SK-N-SH treated with all-trans-retinoic acid at 6 μM for 48 hours (cell line): ENCODE measurements around the gene CCDC120.

Source experiments
- ATAC-seq: fragments of 200-7000 bp; cut with Tn5 transposase; 3 replicates; pipeline ENCODE4 v1.9.1; 2020; ENCODE audit warnings: mild to moderate bottlenecking, moderate library complexity
- ARNTL ChIP-seq: fragments of 450-650 bp; formaldehyde crosslinking; IDR thresholded peaks from 2 replicates; pipeline ENCODE4 v1.5.0; 2020; ENCODE audit warnings: low read depth, mild to moderate bottlenecking, moderate library complexity, borderline replicate concordance
- BACH2 ChIP-seq: fragments of 250-450 bp; sonication (Bioruptor Pico); IDR thresholded peaks from 2 replicates; pipeline ENCODE4 v1.9.0; 2021; ENCODE audit warnings: mild to moderate bottlenecking, borderline replicate concordance
- CSDC2 ChIP-seq: fragments of 250-450 bp; sonication (Bioruptor Pico); IDR thresholded peaks from 2 replicates; pipeline ENCODE4 v1.5.0; 2020; ENCODE audit warnings: mild to moderate bottlenecking, moderate library complexity
- ESRRG ChIP-seq: fragments of 250-450 bp; sonication (Bioruptor Pico); IDR thresholded peaks from 2 replicates; pipeline ENCODE4 v1.6.1; 2021; ENCODE audit warnings: mild to moderate bottlenecking
- GLIS3 ChIP-seq: fragments of 250-450 bp; sonication (Bioruptor Pico); IDR thresholded peaks from 2 replicates; pipeline ENCODE4 v1.5.0; 2020; ENCODE audit warnings: mild to moderate bottlenecking, moderate library complexity
- ISL1 ChIP-seq: fragments of 250-450 bp; sonication (Bioruptor Pico); IDR thresholded peaks from 2 replicates; pipeline ENCODE4 v2.1.2; 2022; ENCODE audit warnings: mild to moderate bottlenecking, moderate library complexity
- OSR1 ChIP-seq: fragments of 250-450 bp; sonication (Bioruptor Pico); IDR thresholded peaks from 2 replicates; pipeline ENCODE4 v1.8.0; 2022; ENCODE audit warnings: moderate library complexity, mild to moderate bottlenecking, inconsistent platforms
- PPARA ChIP-seq: fragments of 250-450 bp; sonication (Bioruptor Pico); IDR thresholded peaks from 2 replicates; pipeline ENCODE4 v1.5.0; 2020; ENCODE audit warnings: mild to moderate bottlenecking, borderline replicate concordance
- RARB ChIP-seq: fragments of 250-450 bp; sonication (Bioruptor Pico); IDR thresholded peaks from 2 replicates; pipeline ENCODE4 v1.8.0; 2021; ENCODE audit warnings: mild to moderate bottlenecking, moderate library complexity
- SNAI2 ChIP-seq: fragments of 250-450 bp; sonication (Bioruptor Pico); IDR thresholded peaks from 2 replicates; pipeline ENCODE4 v1.5.0; 2020; ENCODE audit warnings: mild to moderate bottlenecking, moderate library complexity
- TCF4 ChIP-seq: fragments of 250-450 bp; sonication (Bioruptor Pico); IDR thresholded peaks from 2 replicates; pipeline ENCODE4 v1.8.0; 2021; ENCODE audit warnings: mild to moderate bottlenecking, moderate library complexity, borderline replicate concordance
- TOX ChIP-seq: fragments of 250-450 bp; sonication (Bioruptor Pico); IDR thresholded peaks from 2 replicates; pipeline ENCODE4 v1.8.0; 2021; ENCODE audit warnings: mild to moderate bottlenecking, moderate library complexity, borderline replicate concordance
- ZC3H10 ChIP-seq: fragments of 250-450 bp; sonication (Bioruptor Pico); IDR thresholded peaks from 2 replicates; pipeline ENCODE4 v1.5.1; 2021; ENCODE audit warnings: mild to moderate bottlenecking, moderate library complexity
- ZFP3 ChIP-seq: fragments of 250-450 bp; sonication (Bioruptor Pico); IDR thresholded peaks from 2 replicates; pipeline ENCODE4 v1.5.0; 2020; ENCODE audit warnings: mild to moderate bottlenecking, moderate library complexity
- ZFP30 ChIP-seq: fragments of 450-650 bp; formaldehyde crosslinking; IDR thresholded peaks from 2 replicates; pipeline ENCODE4 v1.5.0; 2022; ENCODE audit warnings: mild to moderate bottlenecking, moderate library complexity
- ZNF565 ChIP-seq: fragments of 450-650 bp; formaldehyde crosslinking; conservative IDR thresholded peaks from 2 replicates; pipeline ENCODE4 v1.5.0; 2020; ENCODE audit warnings: low read depth, mild to moderate bottlenecking, moderate library complexity
- ZNF70 ChIP-seq: fragments of 450-650 bp; formaldehyde crosslinking; IDR thresholded peaks from 2 replicates; pipeline ENCODE4 v1.5.0; 2020; ENCODE audit warnings: mild to moderate bottlenecking, moderate library complexity
- ZNF8 ChIP-seq: fragments of 450-650 bp; formaldehyde crosslinking; IDR thresholded peaks from 2 replicates; pipeline ENCODE4 v1.5.0; 2020; ENCODE audit warnings: mild to moderate bottlenecking, moderate library complexity
- TF ChIP-seq, protein P1 (sequence below): fragments of 250-450 bp; sonication (Bioruptor Pico); IDR thresholded peaks from 2 replicates; pipeline ENCODE4 v1.5.0; 2020; ENCODE audit warnings: mild to moderate bottlenecking, moderate library complexity
- TF ChIP-seq, protein P2 (sequence below): fragments of 250-450 bp; sonication (Bioruptor Pico); IDR thresholded peaks from 2 replicates; pipeline ENCODE4 v1.5.1; 2021; ENCODE audit warnings: mild to moderate bottlenecking, moderate library complexity
- TF ChIP-seq, protein P3 (sequence below): fragments of 250-450 bp; sonication (Bioruptor Pico); IDR thresholded peaks from 2 replicates; pipeline ENCODE4 v1.8.0; 2021; ENCODE audit warnings: low read depth, mild to moderate bottlenecking, moderate library complexity, borderline replicate concordance
- TF ChIP-seq, protein P4 (sequence below): fragments of 250-450 bp; sonication (Bioruptor Pico); IDR thresholded peaks from 2 replicates; pipeline ENCODE4 v1.8.0; 2020; ENCODE audit warnings: mild to moderate bottlenecking, moderate library complexity, borderline replicate concordance
- TF ChIP-seq, protein P5 (sequence below): fragments of 250-450 bp; sonication (Bioruptor Pico); IDR thresholded peaks from 2 replicates; pipeline ENCODE4 v1.5.1; 2020; ENCODE audit warnings: low read depth, mild to moderate bottlenecking, moderate library complexity

The CCDC120 gene

DNA sequence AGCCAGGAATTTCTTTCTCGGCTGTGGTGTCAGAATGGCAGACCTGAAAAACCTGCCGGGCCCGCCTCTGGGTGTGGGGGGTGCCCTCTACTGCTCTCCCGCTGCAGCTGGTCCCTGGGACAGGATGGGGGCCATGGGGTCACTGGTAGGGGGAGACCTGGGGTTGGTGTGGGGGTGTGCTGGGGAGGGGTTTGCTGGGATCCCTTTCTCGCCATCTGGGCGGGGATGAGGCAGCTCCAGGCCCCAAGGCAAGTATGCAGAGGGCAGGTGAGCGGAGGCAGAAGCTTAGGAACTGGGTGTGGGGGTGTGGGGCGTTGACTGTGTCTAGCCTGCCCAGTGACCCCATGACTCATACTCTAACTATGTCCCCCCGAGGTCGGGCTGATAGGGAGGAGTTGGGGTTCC lies 884 bp downstream of the CCDC120 start (continued):
- TF ChIP-seq, protein P1, sequence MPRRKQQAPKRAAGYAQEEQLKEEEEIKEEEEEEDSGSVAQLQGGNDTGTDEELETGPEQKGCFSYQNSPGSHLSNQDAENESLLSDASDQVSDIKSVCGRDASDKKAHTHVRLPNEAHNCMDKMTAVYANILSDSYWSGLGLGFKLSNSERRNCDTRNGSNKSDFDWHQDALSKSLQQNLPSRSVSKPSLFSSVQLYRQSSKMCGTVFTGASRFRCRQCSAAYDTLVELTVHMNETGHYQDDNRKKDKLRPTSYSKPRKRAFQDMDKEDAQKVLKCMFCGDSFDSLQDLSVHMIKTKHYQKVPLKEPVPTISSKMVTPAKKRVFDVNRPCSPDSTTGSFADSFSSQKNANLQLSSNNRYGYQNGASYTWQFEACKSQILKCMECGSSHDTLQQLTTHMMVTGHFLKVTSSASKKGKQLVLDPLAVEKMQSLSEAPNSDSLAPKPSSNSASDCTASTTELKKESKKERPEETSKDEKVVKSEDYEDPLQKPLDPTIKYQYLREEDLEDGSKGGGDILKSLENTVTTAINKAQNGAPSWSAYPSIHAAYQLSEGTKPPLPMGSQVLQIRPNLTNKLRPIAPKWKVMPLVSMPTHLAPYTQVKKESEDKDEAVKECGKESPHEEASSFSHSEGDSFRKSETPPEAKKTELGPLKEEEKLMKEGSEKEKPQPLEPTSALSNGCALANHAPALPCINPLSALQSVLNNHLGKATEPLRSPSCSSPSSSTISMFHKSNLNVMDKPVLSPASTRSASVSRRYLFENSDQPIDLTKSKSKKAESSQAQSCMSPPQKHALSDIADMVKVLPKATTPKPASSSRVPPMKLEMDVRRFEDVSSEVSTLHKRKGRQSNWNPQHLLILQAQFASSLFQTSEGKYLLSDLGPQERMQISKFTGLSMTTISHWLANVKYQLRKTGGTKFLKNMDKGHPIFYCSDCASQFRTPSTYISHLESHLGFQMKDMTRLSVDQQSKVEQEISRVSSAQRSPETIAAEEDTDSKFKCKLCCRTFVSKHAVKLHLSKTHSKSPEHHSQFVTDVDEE (CRISPR knock-in tag), result no peak
- TF ChIP-seq, all 23 proteins: peak for 0

DNA sequence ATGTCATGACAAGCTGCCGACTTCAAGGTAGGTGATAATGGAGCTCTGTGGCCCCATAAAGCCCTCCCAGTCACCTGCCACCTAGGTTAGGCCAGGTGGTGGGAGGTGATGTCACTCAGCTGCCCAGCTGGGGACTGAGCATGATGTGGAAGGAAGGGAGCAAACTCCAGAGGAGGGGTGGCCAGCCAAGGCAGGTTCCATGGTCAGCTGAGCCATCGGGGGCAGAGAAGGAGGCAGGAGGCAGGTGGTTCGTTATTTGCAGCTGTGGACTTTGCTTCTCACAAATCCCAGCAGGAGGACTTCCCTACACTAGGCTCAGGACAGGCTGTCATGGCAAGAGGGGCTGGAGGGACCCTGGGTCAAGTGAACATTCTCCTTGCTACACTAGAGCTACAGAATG lies 2.1 kb downstream of the CCDC120 start:
- ATAC-seq, result no peak
- TF ChIP-seq, protein P2, sequence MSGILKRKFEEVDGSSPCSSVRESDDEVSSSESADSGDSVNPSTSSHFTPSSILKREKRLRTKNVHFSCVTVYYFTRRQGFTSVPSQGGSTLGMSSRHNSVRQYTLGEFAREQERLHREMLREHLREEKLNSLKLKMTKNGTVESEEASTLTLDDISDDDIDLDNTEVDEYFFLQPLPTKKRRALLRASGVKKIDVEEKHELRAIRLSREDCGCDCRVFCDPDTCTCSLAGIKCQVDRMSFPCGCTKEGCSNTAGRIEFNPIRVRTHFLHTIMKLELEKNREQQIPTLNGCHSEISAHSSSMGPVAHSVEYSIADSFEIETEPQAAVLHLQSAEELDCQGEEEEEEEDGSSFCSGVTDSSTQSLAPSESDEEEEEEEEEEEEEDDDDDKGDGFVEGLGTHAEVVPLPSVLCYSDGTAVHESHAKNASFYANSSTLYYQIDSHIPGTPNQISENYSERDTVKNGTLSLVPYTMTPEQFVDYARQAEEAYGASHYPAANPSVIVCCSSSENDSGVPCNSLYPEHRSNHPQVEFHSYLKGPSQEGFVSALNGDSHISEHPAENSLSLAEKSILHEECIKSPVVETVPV (CRISPR knock-in tag), result no peak
- TF ChIP-seq, protein P3, sequence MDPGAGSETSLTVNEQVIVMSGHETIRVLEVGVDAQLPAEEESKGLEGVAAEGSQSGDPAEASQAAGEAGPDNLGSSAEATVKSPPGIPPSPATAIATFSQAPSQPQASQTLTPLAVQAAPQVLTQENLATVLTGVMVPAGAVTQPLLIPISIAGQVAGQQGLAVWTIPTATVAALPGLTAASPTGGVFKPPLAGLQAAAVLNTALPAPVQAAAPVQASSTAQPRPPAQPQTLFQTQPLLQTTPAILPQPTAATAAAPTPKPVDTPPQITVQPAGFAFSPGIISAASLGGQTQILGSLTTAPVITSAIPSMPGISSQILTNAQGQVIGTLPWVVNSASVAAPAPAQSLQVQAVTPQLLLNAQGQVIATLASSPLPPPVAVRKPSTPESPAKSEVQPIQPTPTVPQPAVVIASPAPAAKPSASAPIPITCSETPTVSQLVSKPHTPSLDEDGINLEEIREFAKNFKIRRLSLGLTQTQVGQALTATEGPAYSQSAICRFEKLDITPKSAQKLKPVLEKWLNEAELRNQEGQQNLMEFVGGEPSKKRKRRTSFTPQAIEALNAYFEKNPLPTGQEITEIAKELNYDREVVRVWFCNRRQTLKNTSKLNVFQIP (CRISPR knock-in tag), result no peak
- no peak for TF ChIP-seq ARNTL (CRISPR knock-in tag)
- TF ChIP-seq ISL1 (CRISPR knock-in tag), result no peak
- TF ChIP-seq ZC3H10 (CRISPR knock-in tag), result no peak
- TF ChIP-seq TCF4 (CRISPR knock-in tag), result no peak
- no peak for TF ChIP-seq ESRRG (CRISPR knock-in tag)
- no peak for TF ChIP-seq SNAI2 (CRISPR knock-in tag)
- no peak for TF ChIP-seq PPARA (CRISPR knock-in tag)
- no peak for TF ChIP-seq ZFP30 (CRISPR knock-in tag)
- no peak for TF ChIP-seq CSDC2 (CRISPR knock-in tag)
- TF ChIP-seq TOX (CRISPR knock-in tag), result no peak
- no peak for TF ChIP-seq ZNF565
- no peak for TF ChIP-seq RARB (CRISPR knock-in tag)
- no peak for TF ChIP-seq OSR1 (CRISPR knock-in tag)

DNA sequence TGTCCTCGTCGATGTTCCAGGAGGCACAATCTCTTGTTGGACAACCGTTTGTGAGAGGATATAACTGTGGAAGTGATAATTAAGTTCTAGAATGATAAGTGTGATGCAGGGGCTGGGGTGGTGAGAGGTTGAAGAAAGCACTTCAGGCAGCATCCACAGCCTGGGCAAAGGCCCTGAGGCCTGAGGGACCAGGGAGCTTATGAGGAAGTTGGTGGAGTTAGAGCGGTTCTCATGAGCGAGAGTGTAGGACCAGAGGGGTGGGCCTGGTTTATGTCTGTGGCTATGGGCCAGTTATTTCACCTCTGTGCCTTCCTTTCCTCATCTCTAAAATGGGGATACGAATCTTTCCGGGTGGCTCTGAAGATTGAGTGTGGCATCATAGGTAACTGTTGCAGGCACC lies 2.7 kb downstream of the CCDC120 start:
- ATAC-seq, result no peak
- TF ChIP-seq ZNF8 (CRISPR knock-in tag) (no peak), BACH2 (CRISPR knock-in tag) (no peak), PPARA (CRISPR knock-in tag) (no peak), ZFP3 (CRISPR knock-in tag) (no peak), ZNF565 (no peak), RARB (CRISPR knock-in tag) (no peak), OSR1 (CRISPR knock-in tag) (no peak), ARNTL (CRISPR knock-in tag) (no peak), GLIS3 (CRISPR knock-in tag) (no peak), CSDC2 (CRISPR knock-in tag) (no peak), ZFP30 (CRISPR knock-in tag) (no peak), ISL1 (CRISPR knock-in tag) (no peak), ZC3H10 (CRISPR knock-in tag) (no peak), TOX (CRISPR knock-in tag) (no peak), ZNF70 (CRISPR knock-in tag) (no peak), TCF4 (CRISPR knock-in tag) (no peak)
- TF ChIP-seq, protein P4, sequence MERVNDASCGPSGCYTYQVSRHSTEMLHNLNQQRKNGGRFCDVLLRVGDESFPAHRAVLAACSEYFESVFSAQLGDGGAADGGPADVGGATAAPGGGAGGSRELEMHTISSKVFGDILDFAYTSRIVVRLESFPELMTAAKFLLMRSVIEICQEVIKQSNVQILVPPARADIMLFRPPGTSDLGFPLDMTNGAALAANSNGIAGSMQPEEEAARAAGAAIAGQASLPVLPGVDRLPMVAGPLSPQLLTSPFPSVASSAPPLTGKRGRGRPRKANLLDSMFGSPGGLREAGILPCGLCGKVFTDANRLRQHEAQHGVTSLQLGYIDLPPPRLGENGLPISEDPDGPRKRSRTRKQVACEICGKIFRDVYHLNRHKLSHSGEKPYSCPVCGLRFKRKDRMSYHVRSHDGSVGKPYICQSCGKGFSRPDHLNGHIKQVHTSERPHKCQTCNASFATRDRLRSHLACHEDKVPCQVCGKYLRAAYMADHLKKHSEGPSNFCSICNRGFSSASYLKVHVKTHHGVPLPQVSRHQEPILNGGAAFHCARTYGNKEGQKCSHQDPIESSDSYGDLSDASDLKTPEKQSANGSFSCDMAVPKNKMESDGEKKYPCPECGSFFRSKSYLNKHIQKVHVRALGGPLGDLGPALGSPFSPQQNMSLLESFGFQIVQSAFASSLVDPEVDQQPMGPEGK (CRISPR knock-in tag), result no peak
- TF ChIP-seq, protein P3 (CRISPR knock-in tag), result no peak
- TF ChIP-seq, protein P5, sequence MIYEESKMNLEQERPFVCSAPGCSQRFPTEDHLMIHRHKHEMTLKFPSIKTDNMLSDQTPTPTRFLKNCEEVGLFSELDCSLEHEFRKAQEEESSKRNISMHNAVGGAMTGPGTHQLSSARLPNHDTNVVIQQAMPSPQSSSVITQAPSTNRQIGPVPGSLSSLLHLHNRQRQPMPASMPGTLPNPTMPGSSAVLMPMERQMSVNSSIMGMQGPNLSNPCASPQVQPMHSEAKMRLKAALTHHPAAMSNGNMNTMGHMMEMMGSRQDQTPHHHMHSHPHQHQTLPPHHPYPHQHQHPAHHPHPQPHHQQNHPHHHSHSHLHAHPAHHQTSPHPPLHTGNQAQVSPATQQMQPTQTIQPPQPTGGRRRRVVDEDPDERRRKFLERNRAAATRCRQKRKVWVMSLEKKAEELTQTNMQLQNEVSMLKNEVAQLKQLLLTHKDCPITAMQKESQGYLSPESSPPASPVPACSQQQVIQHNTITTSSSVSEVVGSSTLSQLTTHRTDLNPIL (CRISPR knock-in tag), result no peak
- TF ChIP-seq, protein P1 (CRISPR knock-in tag), result no peak
